Measurements from ENCODE around the gene LRTM1. TPM values are rescaled to one million over a fixed set of nuclear protein-coding genes. Genes with fewer than 3 reads are reported as not detected.

Gene LRTM1
- total RNA-seq, 1 donor from 2014 or later = 0.77 TPM

DNA sequence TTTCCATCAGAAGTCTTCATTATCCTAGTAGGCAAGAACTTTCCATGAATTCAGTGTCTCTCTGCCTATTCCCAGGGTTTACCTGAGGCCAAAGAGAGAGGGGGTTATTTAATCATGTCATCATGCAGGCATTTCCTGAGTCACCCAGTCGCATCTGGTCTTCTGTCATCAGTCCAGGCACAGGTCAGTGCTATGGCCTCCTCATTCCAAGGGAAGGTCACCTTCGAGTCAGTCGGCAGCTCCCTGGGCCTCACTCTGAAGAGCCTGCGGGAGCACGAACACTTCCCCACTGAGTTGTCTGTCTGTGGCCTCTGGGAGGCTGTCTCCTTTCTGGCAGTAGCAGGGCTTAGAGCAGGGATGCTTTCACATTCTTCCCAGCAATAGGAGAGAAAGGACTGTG is 26.2 kb upstream of the LRTM1 start:
- TF ChIP-seq, protein P1, sequence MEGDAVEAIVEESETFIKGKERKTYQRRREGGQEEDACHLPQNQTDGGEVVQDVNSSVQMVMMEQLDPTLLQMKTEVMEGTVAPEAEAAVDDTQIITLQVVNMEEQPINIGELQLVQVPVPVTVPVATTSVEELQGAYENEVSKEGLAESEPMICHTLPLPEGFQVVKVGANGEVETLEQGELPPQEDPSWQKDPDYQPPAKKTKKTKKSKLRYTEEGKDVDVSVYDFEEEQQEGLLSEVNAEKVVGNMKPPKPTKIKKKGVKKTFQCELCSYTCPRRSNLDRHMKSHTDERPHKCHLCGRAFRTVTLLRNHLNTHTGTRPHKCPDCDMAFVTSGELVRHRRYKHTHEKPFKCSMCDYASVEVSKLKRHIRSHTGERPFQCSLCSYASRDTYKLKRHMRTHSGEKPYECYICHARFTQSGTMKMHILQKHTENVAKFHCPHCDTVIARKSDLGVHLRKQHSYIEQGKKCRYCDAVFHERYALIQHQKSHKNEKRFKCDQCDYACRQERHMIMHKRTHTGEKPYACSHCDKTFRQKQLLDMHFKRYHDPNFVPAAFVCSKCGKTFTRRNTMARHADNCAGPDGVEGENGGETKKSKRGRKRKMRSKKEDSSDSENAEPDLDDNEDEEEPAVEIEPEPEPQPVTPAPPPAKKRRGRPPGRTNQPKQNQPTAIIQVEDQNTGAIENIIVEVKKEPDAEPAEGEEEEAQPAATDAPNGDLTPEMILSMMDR (conservative IDR thresholded peaks at IDR 0.05) = no peak
- Mint-ChIP-seq H3K4me3 (no peak overlapping the region), H3K27me3 (no peaks in the 10 kb centered on the region), H3K4me1 (ENCODE audit: unreplicated experiment) (peaks cover 40% of the 10 kb centered on the region), H3K36me3 (no peaks in the 10 kb centered on the region), H3K27ac (peak overlapping the region; percentile 52), H3K9me3 (peaks cover 9% of the 10 kb centered on the region)
- DNase-seq (ENCODE audit: extremely low spot score, unreplicated experiment) = no peak

- Mint-ChIP-seq H3K36me3 (no peaks in the 10 kb centered on the region), H3K27ac (no peak overlapping the region), H3K4me1 (ENCODE audit: unreplicated experiment) (peaks cover 40% of the 10 kb centered on the region), H3K4me3 (no peak overlapping the region), H3K9me3 (peaks cover 6% of the 10 kb centered on the region), H3K27me3 (no peaks in the 10 kb centered on the region)
- TF ChIP-seq, protein P1 (conservative IDR thresholded peaks at IDR 0.05) = peak; percentile 74
- DNase-seq (ENCODE audit: extremely low spot score, unreplicated experiment) = no peak
Observed at GRCh38 chr3:54951405-54951804, 23.5 kb upstream of the LRTM1 start.

GRCh38 chr3:54950391-54951003 is 22.6 kb upstream of the LRTM1 start:
- DNase-seq (ENCODE audit: extremely low spot score, unreplicated experiment) = no peak
- Mint-ChIP-seq H3K27ac (peak overlapping the region; percentile 52), H3K4me3 (no peak overlapping the region), H3K36me3 (no peaks in the 10 kb centered on the region), H3K27me3 (no peaks in the 10 kb centered on the region), H3K9me3 (peaks cover 4% of the 10 kb centered on the region), H3K4me1 (ENCODE audit: unreplicated experiment) (peaks cover 39% of the 10 kb centered on the region)
- TF ChIP-seq, protein P1 (conservative IDR thresholded peaks at IDR 0.05) = no peak

DNA sequence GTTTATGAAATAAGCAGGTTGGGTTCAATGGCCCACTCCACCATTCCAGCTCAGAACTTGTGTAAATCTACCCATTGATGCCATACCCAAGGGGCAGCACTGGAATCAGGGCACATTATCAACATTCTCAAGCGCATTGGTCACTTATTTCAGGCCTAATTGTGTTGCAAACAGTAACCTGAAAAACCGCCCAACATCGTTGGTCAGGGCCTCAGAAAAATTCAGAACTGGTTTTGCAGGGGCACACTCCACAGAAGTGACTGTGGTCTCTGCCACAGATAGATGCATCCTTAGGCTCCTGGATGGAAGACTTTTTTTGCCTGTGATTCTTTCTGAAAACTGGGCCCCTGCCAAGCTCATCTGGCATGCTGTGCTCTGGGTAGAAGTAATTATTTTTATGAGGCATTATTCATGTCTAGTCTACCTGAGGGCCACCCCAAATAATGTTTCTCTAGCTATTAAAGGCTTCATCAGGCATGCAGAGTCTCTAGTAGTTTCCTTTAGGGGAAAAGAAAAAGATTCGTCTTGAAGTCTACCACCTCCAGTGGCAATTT is 21.7 kb upstream of the LRTM1 start:
- DNase-seq (ENCODE audit: extremely low spot score, unreplicated experiment) = no peak
- TF ChIP-seq, protein P1 (conservative IDR thresholded peaks at IDR 0.05) = no peak
- Mint-ChIP-seq H3K4me3 (no peak overlapping the region), H3K27me3 (no peaks in the 10 kb centered on the region), H3K36me3 (no peaks in the 10 kb centered on the region), H3K4me1 (ENCODE audit: unreplicated experiment) (peaks cover 30% of the 10 kb centered on the region), H3K9me3 (no peaks in the 10 kb centered on the region), H3K27ac (no peak overlapping the region)

- Mint-ChIP-seq H3K4me3 (no peak overlapping the region), H3K9me3 (no peaks in the 10 kb centered on the region), H3K4me1 (ENCODE audit: unreplicated experiment) (peaks cover 20% of the 10 kb centered on the region), H3K36me3 (no peaks in the 10 kb centered on the region), H3K27me3 (no peaks in the 10 kb centered on the region), H3K27ac (no peak overlapping the region)
- DNase-seq (ENCODE audit: extremely low spot score, unreplicated experiment) = no peak
- TF ChIP-seq, protein P1 (conservative IDR thresholded peaks at IDR 0.05) = no peak
Observed at GRCh38 chr3:54941690-54942362, 14.0 kb upstream of the LRTM1 start.

Measured in type B pancreatic cell (in vitro differentiated cells).